Fibroblast of the conjunctiva (primary cell): ENCODE data around the gene F8A2.
A peak's percentile ranks its signal among the peaks of the same experiment; 100 is the strongest.
"Not testable (repeated sequence)": the region's sequence is repeated elsewhere in the genome, so short reads cannot be mapped to it uniquely, and the experiment has no call there.

Experiments
- DNase-seq: peaks from one replicate; pipeline ENCODE4 v3.0.0-alpha.2; 2010; ENCODE audit warnings: low read depth

F8A2 gene

GRCh38 chrX:155381843-155382528, at the start of gene F8A2:
TSS of gene F8A2 (plus strand) at chrX:155382095. CDS start at chrX:155382115, 20 bp downstream.
- not testable (repeated sequence) for DNase-seq

DNA sequence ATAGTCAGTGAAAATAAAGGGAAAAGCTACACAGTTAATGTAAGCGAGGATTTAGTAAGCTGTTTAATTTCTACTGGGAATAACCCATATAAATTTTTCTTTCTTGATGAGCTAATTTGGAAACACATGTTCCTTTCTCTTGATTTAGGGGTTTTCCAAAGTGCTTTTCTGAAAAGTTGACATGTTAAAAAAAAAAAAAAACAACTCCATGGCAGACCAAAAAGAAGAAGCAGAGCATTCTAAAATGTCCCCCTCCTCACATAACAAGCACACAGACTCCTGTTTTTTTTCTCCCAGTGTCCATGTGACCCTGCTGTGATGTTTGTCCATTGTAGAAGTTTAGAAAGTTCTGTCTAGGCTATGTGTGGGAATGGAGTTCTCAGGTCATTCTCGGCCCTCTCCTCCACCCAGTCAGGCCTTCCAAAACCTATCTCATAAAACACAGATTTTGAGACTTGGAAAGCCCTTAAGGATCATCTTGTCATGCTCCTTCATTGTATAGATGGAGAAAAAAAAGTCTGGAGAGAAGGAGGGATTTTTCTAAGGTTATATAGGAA, 48.3 kb upstream of the F8A2 start:
- no peak for DNase-seq

DNA sequence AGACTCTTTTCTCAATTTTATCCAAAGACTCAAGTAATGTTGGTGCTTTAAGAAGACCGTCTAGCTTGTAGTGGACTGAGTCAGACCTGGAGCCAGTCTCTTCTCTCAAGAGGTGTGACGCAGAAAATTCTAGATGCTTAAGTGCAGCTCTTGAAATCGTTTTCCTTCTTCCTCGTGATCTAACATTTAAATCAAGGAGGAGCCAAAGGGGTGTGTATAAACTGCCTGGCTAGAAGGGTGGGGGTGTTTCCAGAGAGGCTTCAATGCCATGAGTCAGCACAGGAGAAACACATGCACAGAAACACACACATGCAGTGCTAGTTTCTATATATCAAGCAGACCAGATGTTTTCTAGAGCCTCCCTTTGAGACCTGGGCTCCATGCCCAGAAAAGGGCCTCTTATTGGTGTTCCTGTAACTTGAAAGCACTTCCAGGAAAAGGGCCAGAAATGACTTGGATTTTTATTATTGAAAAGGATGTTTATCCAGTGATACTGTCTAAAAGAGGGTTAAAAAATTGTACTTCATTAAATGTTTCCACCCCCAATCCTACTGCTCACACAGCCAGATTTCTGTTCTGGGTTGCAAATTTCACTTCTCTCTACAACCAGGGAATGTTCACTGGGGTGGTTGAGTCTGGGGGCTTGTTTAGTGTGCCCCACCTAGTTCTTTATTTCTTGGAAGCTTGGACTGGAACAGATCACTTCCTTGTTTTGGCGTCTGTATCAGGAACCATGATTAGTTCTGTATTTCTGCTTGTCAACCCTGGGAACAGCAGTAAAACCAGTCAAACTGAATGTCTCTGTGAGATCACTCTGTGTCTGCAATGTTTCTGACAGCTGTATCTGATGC, 47.2 kb upstream of the F8A2 start, which contains the start of gene CLIC2:
Gene CLIC2, minus strand, starts transcription at position 129 of the 851 bp plus-strand sequence. CDS start 187 bp downstream, outside the sequence.
- DNase-seq, result peak; percentile 84

- DNase-seq, result not testable (repeated sequence)
Measured at GRCh38 chrX:155335337-155335712, 46.6 kb upstream of the F8A2 start.

DNA sequence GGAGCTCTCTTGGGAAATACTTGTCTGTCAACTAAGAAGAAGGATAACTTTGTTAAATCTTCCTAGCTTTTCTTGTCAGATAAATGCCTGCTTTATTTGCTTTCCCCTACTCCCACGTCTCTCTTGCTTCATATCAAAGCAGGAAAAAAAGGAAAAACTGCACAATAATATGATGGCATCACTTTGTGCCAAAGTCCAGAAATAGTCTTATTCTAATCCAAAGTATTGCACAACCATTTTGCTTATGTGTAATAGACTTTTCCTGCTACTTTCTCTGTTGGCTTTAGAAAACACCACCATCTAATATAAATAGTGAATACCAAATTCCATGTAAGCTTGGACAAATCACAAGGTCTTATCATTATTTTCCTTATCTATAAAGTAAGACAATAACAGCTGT, 36.2 kb upstream of the F8A2 start:
- not testable (repeated sequence) for DNase-seq

DNA sequence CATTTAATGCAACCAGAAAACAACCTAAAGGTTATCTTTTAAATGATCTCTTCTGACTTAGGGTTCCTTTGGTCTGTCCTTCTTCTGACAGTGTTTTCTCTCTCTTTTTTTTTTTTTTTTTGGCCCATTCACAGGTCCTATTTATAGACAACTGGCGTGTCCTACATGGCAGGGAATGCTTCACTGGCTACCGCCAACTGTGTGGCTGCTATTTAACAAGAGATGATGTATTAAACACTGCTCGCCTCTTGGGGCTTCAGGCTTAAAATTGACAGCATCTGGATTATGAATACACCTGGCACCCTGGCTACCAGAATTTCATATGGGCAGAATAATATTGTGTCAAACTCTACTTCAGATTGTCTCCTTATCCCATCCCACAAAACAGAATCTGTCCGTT, 32.4 kb upstream of the F8A2 start:
- DNase-seq, result not testable (repeated sequence)

- not testable (repeated sequence) for DNase-seq
Measured at GRCh38 chrX:155363712-155364111, 18.2 kb upstream of the F8A2 start.

DNA sequence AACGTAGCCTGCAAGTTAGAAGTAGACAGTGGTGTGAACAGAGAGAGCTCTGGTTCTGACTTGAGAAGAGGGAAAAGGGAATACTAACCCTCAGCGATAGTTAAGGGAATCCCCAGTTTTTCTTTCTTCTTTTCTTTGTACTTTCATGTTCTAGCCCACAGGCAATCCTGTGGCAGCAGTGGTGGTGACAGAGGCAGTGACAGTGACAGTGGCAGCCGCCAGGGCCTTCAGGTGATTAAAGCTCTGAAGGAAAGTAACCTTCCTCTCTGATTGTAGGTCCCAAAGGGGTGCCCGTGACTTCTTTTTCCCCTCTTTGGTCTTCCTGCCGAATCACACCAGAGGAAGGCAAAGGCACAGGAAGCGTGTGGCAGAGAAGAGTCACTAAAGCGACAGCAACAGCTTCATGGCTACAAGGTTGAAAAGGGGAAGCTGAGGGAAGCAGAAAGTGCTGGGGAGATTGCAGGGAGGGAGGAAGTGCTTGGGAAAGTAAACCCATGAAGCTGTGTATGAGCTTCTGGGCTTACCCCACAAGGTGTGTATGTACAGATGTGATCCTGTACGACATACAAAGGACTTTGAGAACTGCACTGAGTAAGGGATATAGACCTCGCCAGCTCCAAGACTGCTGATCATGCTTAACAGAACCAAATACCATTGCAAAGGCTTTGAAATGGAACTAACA, 8.0 kb upstream of the F8A2 start:
- DNase-seq, result not testable (repeated sequence)

DNA sequence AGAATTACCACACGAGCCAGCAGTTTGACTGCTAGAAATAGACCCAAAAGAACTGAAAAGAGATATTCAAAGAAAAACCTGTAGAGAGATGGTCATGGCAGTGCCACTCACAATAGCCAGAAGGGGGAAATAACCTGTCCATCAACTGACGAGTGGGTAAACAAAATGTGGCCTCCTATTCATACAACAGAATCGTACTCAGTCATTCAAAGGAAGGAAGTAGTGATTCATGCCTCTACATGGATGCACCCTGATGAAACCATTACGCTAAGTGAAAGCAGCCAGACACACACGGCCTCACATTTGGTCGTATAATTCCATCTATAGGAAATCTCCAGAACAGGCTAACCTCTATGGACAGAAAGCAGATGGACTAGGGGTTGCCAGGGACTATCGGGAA, 2.1 kb upstream of the F8A2 start:
- not testable (repeated sequence) for DNase-seq

DNA sequence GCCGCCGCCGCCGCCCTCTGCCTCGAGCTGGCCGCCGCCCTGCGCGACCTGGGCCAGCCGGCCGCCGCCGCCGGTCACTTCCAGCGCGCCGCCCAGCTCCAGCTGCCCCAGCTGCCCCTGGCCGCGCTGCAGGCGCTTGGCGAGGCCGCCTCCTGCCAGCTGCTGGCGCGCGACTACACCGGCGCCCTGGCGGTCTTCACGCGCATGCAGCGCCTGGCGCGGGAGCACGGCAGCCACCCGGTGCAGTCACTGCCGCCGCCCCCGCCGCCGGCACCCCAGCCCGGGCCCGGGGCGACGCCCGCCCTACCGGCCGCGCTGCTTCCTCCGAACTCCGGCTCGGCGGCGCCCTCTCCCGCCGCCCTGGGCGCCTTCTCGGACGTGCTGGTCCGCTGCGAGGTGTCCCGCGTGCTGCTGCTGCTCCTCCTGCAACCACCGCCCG, 653 bp downstream of the F8A2 start:
- not testable (repeated sequence) for DNase-seq

DNA sequence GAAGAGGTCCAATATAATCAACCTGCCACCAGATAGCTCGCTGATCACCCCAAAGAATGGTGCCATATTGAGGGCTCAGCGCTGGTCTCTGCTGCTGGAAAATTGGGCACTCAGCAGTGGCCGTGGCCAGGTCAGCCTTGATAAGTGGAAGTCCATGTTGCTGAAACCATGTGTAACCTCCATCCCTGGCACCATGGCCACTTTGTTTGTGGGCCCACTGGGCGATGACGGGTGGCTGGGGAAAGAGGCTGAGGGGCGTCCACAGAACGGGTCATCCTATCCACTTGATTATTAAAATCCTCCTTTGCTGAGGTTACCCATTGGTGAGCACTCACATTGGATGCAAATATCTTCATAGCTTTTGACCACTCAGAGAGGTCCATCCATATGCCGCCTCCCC, 7.7 kb downstream of the F8A2 start:
- DNase-seq, result no peak

DNA sequence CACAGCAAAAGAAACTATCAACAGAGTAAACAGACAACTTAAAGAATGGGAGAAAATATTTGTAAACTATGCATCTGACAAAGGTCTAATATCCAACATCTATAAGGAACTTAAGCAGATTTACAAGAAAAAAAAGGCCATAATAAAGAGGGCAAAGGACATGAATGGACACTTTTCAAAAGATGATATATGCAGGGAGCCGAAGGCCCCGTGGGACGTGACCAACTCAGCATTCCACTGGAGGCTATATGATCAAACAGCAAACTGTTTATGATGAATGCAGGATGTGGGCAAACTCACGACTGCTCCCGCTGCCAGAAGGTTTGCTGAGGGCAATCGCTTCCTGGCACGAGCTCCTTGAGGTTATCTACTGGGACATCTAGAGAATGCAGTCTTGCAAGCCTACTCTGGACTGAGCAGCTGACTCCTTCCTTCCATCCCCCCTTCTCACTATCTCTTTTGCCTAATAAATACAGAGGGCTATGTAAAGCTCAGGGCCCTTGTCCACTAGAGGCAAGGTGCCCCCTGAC, 12.9 kb downstream of the F8A2 start:
- DNase-seq, result not testable (repeated sequence)

DNA sequence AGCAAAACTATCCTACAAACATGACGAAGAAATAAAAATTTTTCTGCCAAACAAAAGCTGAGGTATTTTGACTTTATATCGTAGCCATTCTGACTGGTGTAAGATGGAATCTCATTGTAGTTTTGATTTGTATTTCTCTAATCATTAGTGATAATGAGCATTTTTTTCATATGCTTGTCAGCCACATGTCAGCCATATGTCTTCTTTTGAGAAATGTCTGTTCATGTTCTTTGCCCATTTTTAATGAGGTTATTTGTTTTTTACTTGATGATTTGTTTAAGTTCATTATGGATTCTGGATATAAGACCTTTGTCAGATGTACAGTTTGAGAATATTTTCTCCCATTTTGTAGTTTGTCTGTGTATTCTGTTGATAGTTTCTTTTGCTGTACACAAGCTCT, 24.5 kb downstream of the F8A2 start:
- no peak for DNase-seq

- DNase-seq, result no peak
Measured at GRCh38 chrX:155417769-155418168, 35.9 kb downstream of the F8A2 start.
